ENCODE measurements around the gene PAPPA.

DNA sequence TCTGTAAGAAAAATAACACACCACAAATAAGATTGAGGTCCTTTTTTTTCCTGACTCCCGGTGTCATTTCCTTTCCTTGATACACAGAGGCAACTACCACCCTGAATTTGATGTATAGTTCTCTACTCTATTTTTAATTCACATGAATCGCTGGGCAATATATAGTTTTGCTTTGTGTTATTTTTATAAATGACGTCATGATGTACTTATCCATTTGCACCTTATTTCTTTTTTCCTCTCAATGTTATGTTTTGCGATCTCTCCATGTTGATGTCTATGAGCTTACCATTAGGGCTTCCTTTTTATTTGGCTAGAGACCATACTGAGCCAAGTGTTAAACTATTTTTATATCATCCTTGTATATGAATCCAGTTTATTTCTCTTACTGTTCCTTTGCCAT lies 175.9 kb downstream of the PAPPA start:
- TF ChIP-seq, protein P1, sequence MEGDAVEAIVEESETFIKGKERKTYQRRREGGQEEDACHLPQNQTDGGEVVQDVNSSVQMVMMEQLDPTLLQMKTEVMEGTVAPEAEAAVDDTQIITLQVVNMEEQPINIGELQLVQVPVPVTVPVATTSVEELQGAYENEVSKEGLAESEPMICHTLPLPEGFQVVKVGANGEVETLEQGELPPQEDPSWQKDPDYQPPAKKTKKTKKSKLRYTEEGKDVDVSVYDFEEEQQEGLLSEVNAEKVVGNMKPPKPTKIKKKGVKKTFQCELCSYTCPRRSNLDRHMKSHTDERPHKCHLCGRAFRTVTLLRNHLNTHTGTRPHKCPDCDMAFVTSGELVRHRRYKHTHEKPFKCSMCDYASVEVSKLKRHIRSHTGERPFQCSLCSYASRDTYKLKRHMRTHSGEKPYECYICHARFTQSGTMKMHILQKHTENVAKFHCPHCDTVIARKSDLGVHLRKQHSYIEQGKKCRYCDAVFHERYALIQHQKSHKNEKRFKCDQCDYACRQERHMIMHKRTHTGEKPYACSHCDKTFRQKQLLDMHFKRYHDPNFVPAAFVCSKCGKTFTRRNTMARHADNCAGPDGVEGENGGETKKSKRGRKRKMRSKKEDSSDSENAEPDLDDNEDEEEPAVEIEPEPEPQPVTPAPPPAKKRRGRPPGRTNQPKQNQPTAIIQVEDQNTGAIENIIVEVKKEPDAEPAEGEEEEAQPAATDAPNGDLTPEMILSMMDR (conservative IDR thresholded peaks at IDR 0.05; ENCODE audit: low read length): no peak
- no peak for TF ChIP-seq EZH2phosphoT487 (IDR thresholded peaks at IDR 0.05; ENCODE audit: borderline replicate concordance, low read depth, low read length)
